ENCODE measurements around the gene LHX6. TPM values are rescaled to one million over a fixed set of nuclear protein-coding genes. Genes with fewer than 3 reads are reported as not detected.

LHX6 gene
- total and polyA plus RNA-seq, 2 of the 13 experiments (the other 11 are each of a cell fraction or from before 2014, with no cell fraction given): 1.1 to 1.3 TPM

- H3K4me3 ChIP-seq (replicated peaks in 1 of 3; ENCODE audit: insufficient read depth in 1 of 3, low read depth in 2 of 3, low read length in 3 of 3): no peak overlapping the region
- no peak for TF ChIP-seq KMT2B (CRISPR knock-in tag; IDR thresholded peaks at IDR 0.05)
- no peak for TF ChIP-seq ZSCAN22 (CRISPR knock-in tag; IDR thresholded peaks at IDR 0.05)
- TF ChIP-seq, protein P1, sequence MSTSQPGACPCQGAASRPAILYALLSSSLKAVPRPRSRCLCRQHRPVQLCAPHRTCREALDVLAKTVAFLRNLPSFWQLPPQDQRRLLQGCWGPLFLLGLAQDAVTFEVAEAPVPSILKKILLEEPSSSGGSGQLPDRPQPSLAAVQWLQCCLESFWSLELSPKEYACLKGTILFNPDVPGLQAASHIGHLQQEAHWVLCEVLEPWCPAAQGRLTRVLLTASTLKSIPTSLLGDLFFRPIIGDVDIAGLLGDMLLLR (CRISPR knock-in tag; IDR thresholded peaks at IDR 0.05): no peak
- TF ChIP-seq ZNF703 (CRISPR knock-in tag; IDR thresholded peaks at IDR 0.05; ENCODE audit: borderline replicate concordance): no peak
- TF ChIP-seq, protein P2, sequence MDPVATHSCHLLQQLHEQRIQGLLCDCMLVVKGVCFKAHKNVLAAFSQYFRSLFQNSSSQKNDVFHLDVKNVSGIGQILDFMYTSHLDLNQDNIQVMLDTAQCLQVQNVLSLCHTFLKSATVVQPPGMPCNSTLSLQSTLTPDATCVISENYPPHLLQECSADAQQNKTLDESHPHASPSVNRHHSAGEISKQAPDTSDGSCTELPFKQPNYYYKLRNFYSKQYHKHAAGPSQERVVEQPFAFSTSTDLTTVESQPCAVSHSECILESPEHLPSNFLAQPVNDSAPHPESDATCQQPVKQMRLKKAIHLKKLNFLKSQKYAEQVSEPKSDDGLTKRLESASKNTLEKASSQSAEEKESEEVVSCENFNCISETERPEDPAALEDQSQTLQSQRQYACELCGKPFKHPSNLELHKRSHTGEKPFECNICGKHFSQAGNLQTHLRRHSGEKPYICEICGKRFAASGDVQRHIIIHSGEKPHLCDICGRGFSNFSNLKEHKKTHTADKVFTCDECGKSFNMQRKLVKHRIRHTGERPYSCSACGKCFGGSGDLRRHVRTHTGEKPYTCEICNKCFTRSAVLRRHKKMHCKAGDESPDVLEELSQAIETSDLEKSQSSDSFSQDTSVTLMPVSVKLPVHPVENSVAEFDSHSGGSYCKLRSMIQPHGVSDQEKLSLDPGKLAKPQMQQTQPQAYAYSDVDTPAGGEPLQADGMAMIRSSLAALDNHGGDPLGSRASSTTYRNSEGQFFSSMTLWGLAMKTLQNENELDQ (CRISPR knock-in tag; IDR thresholded peaks at IDR 0.05; ENCODE audit: borderline replicate concordance): no peak
- TF ChIP-seq ZNF33B (CRISPR knock-in tag; IDR thresholded peaks at IDR 0.05): no peak
- no peak for TF ChIP-seq MAZ (IDR thresholded peaks at IDR 0.05; ENCODE audit: borderline replicate concordance, low read depth, low read length)
- TF ChIP-seq MAZ (CRISPR knock-in tag; IDR thresholded peaks at IDR 0.05; ENCODE audit: low read depth): no peak
- no peak for TF ChIP-seq ZNF282 (IDR thresholded peaks at IDR 0.05; ENCODE audit: partially characterized antibody)
- no peak for TF ChIP-seq SMARCE1 (IDR thresholded peaks at IDR 0.05; ENCODE audit: borderline replicate concordance)
- ATAC-seq: no peak
- in situ Hi-C loops (cut with HindIII; ENCODE audit: extremely low pct_ligation_motif_present, low pct_unique_long_range_greater_than_20kb) (no loop called here), intact Hi-C loops (cut with micrococcal nuclease; ENCODE audit: unreplicated experiment) (no loop called here)
- H2AFZ ChIP-seq (ENCODE audit: low read length): no peak overlapping the region
- H3K4me1 ChIP-seq (ENCODE audit: insufficient read depth, low read length): no peaks in the 10 kb centered on the region
- H3K27ac ChIP-seq (ENCODE audit: extremely low read length, insufficient read depth, low read length): no peak overlapping the region
- peaks cover 15 to 58% of the 10 kb centered on the region in 2 experiments for H3K36me3 ChIP-seq (replicated peaks in 1 of 2; ENCODE audit: control insufficient read depth in 1 of 2, insufficient read depth in 2 of 2, low read length in 2 of 2)
- no peak overlapping the region for H3K4me2 ChIP-seq (ENCODE audit: low read depth, low read length)
- peaks cover 2% of the 10 kb centered on the region for H3K79me2 ChIP-seq (ENCODE audit: insufficient read depth, low read length)
- WGBS (ENCODE audit: low lambda C conversion rate): 79% methylated on average over 2 of the region's 2 CpGs
- CTCF ChIA-PET (ENCODE audit: low intra/inter-chr PET ratio, low total read pairs): no interaction called here
- no peaks in the 10 kb centered on the region for H3K9me3 ChIP-seq (ENCODE audit: low read length)
- no TSS peak for BruUV-seq (replicated peaks)
- H3K27me3 ChIP-seq (ENCODE audit: control insufficient read depth in 1 of 2, insufficient read depth in 2 of 2, low read length in 2 of 2): no peaks in the 10 kb centered on the region
- peak; percentile 11 for DNase-seq (ENCODE audit: low spot score)
- no peak overlapping the region for H3K9ac ChIP-seq (ENCODE audit: insufficient read depth, low read depth, low read length)
- no peaks in the 10 kb centered on the region for H4K20me1 ChIP-seq (ENCODE audit: insufficient read depth, low read length)
- FAIRE-seq: no peak
- POLR2A ChIA-PET: interaction anchor here (1.6 kb wide), 1 partner anchor 13 kb away, joined by 4 read pairs; the partner anchor contains the start of genes MRRF and RBM18
Measured at GRCh38 chr9:122251351-122251750, 22.6 kb upstream of the LHX6 start.

All from HepG2 (cell line).